HUES6 (cell line): Measurements from ENCODE around the gene SECISBP2L.

Experiments
- H3K27ac ChIP-seq: 2 replicates; pipeline ENCODE4 v1.7.0; 2013; ENCODE audit warnings: low read depth, mild to moderate bottlenecking, low read length, inconsistent platforms
- H3K27me3 ChIP-seq: 2 replicates; pipeline ENCODE4 v1.6.1; 2013; ENCODE audit warnings: low read length; ENCODE audit not compliant: control insufficient read depth, insufficient read depth
- H3K36me3 ChIP-seq: 2 replicates; pipeline ENCODE4 v1.6.1; 2013; ENCODE audit warnings: low read length; ENCODE audit not compliant: control insufficient read depth, insufficient read depth
- H3K4me1 ChIP-seq: 2 replicates; pipeline ENCODE4 v1.6.1; 2013; ENCODE audit warnings: low read length; ENCODE audit not compliant: control insufficient read depth, insufficient read depth
- H3K4me3 ChIP-seq: 2 replicates; pipeline ENCODE4 v1.5.1; 2013; ENCODE audit warnings: low read depth, low read length
- H3K9ac ChIP-seq: one replicate; pipeline ENCODE4 v1.6.1; 2013; ENCODE audit warnings: mild to moderate bottlenecking, low read length
- H3K9me3 ChIP-seq: 2 replicates; pipeline ENCODE4 v1.6.1; 2013; ENCODE audit warnings: low read depth, low read length; ENCODE audit not compliant: control insufficient read depth, insufficient read depth

SECISBP2L gene

GRCh38 chr15:48993380-48993779 is 52.9 kb downstream of the SECISBP2L start:
- Histone ChIP-seq H3K9me3 (no peaks in the 10 kb centered on the region), H3K4me1 (no peaks in the 10 kb centered on the region), H3K4me3 (no peak overlapping the region), H3K27me3 (no peaks in the 10 kb centered on the region), H3K27ac (no peak overlapping the region), H3K9ac (no peak overlapping the region), H3K36me3 (peaks cover 71% of the 10 kb centered on the region)

- Histone ChIP-seq H3K4me1 (no peaks in the 10 kb centered on the region), H3K9ac (no peak overlapping the region), H3K36me3 (peaks cover 63% of the 10 kb centered on the region), H3K9me3 (no peaks in the 10 kb centered on the region), H3K27ac (no peak overlapping the region), H3K4me3 (no peak overlapping the region), H3K27me3 (no peaks in the 10 kb centered on the region)
These were observed 53.7 kb downstream of the SECISBP2L start for GRCh38 chr15:48992545-48992944.

- peaks cover 59% of the 10 kb centered on the region for H3K36me3 ChIP-seq
- no peaks in the 10 kb centered on the region for H3K9me3 ChIP-seq
- H3K4me1 ChIP-seq = no peaks in the 10 kb centered on the region
- H3K9ac ChIP-seq = no peak overlapping the region
- H3K27me3 ChIP-seq = no peaks in the 10 kb centered on the region
- H3K27ac ChIP-seq = no peak overlapping the region
- H3K4me3 ChIP-seq = no peak overlapping the region
These were observed 54.1 kb downstream of the SECISBP2L start for GRCh38 chr15:48992096-48992495.

GRCh38 chr15:48989170-48989569 is 57.1 kb downstream of the SECISBP2L start:
- Histone ChIP-seq H3K9me3 (no peaks in the 10 kb centered on the region), H3K4me3 (no peak overlapping the region), H3K9ac (no peak overlapping the region), H3K27me3 (no peaks in the 10 kb centered on the region), H3K4me1 (no peaks in the 10 kb centered on the region), H3K36me3 (peaks cover 32% of the 10 kb centered on the region), H3K27ac (no peak overlapping the region)

GRCh38 chr15:48987142-48987541 is 59.1 kb downstream of the SECISBP2L start:
- H3K9me3 ChIP-seq = no peaks in the 10 kb centered on the region
- no peaks in the 10 kb centered on the region for H3K27me3 ChIP-seq
- peaks cover 15% of the 10 kb centered on the region for H3K36me3 ChIP-seq
- H3K4me1 ChIP-seq = no peaks in the 10 kb centered on the region
- no peak overlapping the region for H3K27ac ChIP-seq
- H3K9ac ChIP-seq = no peak overlapping the region
- no peak overlapping the region for H3K4me3 ChIP-seq

GRCh38 chr15:48986240-48986639 is 60.0 kb downstream of the SECISBP2L start:
- no peaks in the 10 kb centered on the region for H3K27me3 ChIP-seq
- H3K9me3 ChIP-seq = no peaks in the 10 kb centered on the region
- H3K9ac ChIP-seq = no peak overlapping the region
- H3K27ac ChIP-seq = no peak overlapping the region
- no peaks in the 10 kb centered on the region for H3K4me1 ChIP-seq
- H3K4me3 ChIP-seq = no peak overlapping the region
- peaks cover 7% of the 10 kb centered on the region for H3K36me3 ChIP-seq

GRCh38 chr15:48985516-48985915 is 60.7 kb downstream of the SECISBP2L start:
- Histone ChIP-seq H3K9ac (no peak overlapping the region), H3K9me3 (no peaks in the 10 kb centered on the region), H3K4me1 (no peaks in the 10 kb centered on the region), H3K27me3 (no peaks in the 10 kb centered on the region), H3K36me3 (peaks cover 3% of the 10 kb centered on the region; the same call in 1 of the 2 replicates), H3K27ac (no peak overlapping the region), H3K4me3 (no peak overlapping the region)

- H3K36me3 ChIP-seq = no peaks in the 10 kb centered on the region
- H3K4me1 ChIP-seq = no peaks in the 10 kb centered on the region
- H3K27me3 ChIP-seq = no peaks in the 10 kb centered on the region
- no peaks in the 10 kb centered on the region for H3K9me3 ChIP-seq
- no peak overlapping the region for H3K4me3 ChIP-seq
- H3K9ac ChIP-seq = no peak overlapping the region
- H3K27ac ChIP-seq = no peak overlapping the region
These were observed 61.4 kb downstream of the SECISBP2L start for GRCh38 chr15:48984811-48985352.

GRCh38 chr15:48984021-48984710 is 62.1 kb downstream of the SECISBP2L start:
- no peak overlapping the region for H3K4me3 ChIP-seq
- no peak overlapping the region for H3K27ac ChIP-seq
- H3K36me3 ChIP-seq = no peaks in the 10 kb centered on the region
- H3K27me3 ChIP-seq = no peaks in the 10 kb centered on the region
- no peak overlapping the region for H3K9ac ChIP-seq
- no peaks in the 10 kb centered on the region for H3K9me3 ChIP-seq
- no peaks in the 10 kb centered on the region for H3K4me1 ChIP-seq

- Histone ChIP-seq H3K36me3 (no peaks in the 10 kb centered on the region), H3K9me3 (no peaks in the 10 kb centered on the region), H3K4me3 (no peak overlapping the region), H3K4me1 (no peaks in the 10 kb centered on the region), H3K9ac (no peak overlapping the region), H3K27ac (no peak overlapping the region), H3K27me3 (no peaks in the 10 kb centered on the region)
These were observed 62.9 kb downstream of the SECISBP2L start for GRCh38 chr15:48983300-48983699.

- H3K36me3 ChIP-seq = no peaks in the 10 kb centered on the region
- H3K27ac ChIP-seq = no peak overlapping the region
- H3K4me3 ChIP-seq = no peak overlapping the region
- H3K9me3 ChIP-seq = no peaks in the 10 kb centered on the region
- no peak overlapping the region for H3K9ac ChIP-seq
- no peaks in the 10 kb centered on the region for H3K4me1 ChIP-seq
- H3K27me3 ChIP-seq = no peaks in the 10 kb centered on the region
These were observed 64.3 kb downstream of the SECISBP2L start for GRCh38 chr15:48981941-48982340.
